GM18502 (cell line): ENCODE data around the gene CYSLTR2.

Source experiments
- ATAC-seq: cut with Tn5 transposase; IDR thresholded peaks from one replicate; pipeline ENCODE4 v1.9.1; 2021; ENCODE audit warnings: mild to moderate bottlenecking; ENCODE audit not compliant: unreplicated experiment, poor library complexity

The CYSLTR2 gene

DNA sequence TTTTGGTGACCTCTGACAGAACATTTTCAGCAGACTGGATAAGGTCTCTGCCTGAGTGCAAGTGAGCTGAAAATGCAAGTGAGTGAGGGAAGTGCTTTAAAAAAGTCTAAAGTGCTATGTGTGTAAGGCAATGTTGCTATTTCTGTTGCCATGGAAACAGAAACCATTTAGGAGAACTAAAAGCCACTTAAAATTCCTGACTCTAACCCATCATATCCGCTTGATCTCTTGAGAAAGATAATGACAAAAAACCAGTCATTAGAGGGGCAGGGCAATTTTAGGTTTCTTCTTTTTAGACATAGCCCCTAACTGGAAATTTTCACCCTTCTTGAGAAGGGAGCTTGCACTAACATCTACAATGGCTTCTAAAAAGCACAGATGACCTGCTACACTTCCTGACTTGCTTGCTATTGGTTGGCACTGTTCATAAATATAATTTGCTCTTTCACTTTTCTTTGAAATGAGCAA is at the start of gene CYSLTR2:
Gene CYSLTR2 (plus strand): TSS at position 458 of the 468 bp plus-strand sequence. CDS start 52,889 bp downstream, outside the sequence.
- ATAC-seq, result peak; percentile 71

DNA sequence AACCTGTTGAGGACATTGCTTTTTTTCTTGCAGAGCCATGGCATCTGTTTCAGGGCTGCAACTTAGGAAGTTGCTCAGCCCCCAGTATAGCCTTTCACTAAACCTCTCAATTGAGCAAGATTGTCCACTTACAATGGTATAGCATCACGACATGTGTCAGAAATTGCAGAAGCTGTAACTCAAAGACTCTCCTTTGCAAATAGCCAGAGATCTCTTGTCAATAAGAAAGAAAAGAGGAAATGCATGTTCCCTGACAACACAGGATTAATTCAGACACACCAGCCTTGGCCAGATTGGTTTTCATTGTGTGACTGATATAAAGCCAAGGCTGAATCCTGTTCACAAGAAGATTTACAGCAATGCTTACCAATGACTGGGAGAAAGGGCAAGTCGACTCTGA is 38.7 kb upstream of the CYSLTR2 start:
- ATAC-seq, result no peak

DNA sequence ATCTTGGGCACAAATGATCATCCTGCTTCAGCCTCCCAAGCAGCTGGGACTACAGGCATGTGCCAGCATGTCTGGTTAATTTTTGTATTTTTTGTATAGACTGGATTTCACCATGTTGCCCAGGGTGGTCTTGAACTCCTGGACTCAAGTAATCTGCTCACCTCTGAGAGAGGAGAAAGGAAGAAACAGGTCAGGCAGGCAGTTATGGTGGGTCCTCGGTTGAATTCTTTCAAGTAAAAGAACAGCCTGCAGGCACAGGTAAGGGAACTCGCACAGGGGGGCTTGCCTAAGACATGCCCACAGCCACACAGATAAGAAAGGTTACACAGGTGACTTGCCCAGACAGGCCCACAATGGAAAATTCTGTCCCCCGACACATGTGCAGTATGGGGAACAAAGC is 34.8 kb upstream of the CYSLTR2 start:
- ATAC-seq, result no peak

- no peak for ATAC-seq
These were observed 32.7 kb upstream of the CYSLTR2 start for GRCh38 chr13:48621056-48621455.

GRCh38 chr13:48624016-48624415 is 29.7 kb upstream of the CYSLTR2 start:
- no peak for ATAC-seq

- no peak for ATAC-seq
These were observed 28.9 kb upstream of the CYSLTR2 start for GRCh38 chr13:48624858-48625257.

DNA sequence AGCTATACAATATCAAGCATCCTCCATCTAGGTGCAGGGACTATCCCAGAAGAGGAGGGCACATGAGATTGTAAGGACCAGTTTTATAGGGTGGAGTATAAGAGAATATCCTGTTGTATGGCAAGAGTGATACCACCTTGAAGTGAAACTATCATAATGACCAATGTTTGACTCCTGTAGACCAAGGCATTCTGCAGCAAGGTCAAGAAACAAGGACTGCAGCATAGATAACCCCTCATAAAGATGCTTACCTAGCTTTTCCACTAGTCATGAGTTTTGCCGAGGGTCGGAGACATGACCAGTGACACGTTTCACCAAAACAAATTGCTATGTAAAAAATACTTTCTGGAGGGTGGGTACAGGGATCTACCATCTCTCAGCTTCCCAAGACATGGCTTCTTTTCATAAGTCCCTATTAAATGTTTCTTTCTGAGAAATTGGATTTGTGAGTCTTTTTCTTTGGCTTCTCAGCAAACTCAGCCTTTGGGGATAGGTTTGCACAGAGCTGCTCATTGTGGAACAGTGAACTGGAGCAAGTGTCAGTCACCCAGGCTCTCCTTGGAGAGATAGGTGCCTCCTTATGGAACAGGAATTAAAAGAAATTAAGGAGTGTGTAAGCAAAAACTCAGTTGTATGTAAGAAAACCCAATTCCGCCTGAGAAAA is 28.2 kb upstream of the CYSLTR2 start:
- ATAC-seq, result no peak

DNA sequence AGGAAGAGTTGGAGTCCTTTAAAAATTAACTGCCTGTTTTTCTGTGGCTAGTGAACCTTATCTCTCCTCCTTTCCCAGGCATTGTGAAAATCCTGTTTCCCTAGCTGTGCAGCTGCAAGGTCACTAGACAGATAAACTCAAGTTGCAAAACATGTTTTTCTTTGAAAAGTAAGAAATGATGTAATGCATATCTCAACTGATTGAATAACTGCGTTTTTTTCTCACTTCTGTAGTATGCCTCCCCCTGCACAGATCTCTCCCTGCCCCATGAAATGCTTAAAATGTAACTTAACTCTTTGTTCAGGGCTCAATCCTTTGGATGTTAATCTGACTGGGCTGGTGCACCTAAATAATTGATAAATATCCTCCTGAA is 27.7 kb upstream of the CYSLTR2 start:
- ATAC-seq, result no peak

DNA sequence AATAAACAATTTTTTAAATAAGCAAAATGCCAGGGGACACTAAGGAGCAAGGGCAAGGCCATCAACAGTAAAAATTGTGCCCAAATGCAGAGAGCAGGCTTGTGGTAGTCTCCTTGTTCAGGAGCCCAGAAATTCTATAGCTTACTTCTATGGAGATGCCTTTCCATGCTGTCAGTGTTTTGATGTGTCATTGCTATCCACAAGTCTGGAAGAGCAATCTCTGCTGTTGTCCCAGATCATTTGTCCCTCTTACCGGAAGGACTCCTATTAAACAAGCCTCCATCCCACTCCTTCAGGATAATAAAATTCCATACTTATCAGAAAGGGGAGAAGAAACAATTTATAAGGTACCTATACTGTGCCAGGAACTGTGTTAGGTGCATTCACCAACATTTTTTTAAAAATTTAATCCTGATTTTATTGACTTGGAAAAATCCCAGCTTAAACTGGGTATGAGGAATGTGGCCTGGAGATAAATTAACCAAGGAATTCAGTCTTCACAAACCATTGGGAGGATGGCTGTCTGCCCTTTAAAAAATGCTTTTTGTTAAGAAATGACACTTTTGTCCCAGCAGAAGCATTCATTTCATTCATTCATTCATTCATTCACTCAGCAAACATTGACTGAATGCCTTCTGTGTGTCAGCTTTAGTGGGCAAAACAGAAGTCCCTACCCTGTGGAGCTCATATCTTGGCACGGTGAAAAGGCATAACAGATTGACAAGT is 26.8 kb upstream of the CYSLTR2 start:
- ATAC-seq, result no peak

DNA sequence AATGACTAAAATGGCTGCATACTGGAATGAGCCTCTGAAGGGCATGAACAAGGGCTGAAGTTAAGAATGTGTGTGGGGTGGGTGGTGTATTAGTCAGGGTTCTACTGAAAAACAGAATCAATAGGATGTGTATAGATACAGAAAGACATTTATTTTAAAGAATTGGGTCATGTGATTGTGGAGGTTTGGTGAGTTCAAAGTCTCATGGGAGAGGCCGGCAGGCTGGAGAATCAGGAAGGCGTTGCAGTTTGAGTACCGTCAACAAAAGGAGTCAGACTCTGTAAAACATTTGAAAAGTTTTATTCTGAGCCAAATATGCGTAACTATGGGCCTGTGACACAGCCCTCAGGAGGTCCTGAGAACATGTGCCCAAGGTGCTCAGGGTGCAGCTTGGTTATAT is 24.5 kb upstream of the CYSLTR2 start:
- no peak for ATAC-seq

DNA sequence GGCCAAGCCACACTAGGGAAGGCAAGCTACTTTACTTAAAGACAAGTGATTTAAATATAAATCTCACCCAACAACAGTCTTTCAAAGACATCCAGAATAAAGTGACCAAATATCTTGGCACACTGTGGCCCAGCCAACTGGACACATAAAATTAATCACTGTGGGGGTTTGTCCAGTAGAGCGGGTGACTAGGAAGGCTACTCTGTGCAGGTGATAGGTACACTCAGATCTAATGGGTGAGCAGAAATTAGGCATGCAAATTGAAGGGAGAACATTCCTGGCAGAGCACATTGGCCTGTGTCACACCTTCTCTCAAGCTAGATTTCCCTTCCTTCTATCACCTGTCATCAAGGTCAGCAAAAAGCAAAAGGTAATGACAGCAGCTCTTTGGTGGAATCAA is 23.4 kb upstream of the CYSLTR2 start:
- ATAC-seq, result no peak

GRCh38 chr13:48630773-48631172 is 23.0 kb upstream of the CYSLTR2 start:
- no peak for ATAC-seq

DNA sequence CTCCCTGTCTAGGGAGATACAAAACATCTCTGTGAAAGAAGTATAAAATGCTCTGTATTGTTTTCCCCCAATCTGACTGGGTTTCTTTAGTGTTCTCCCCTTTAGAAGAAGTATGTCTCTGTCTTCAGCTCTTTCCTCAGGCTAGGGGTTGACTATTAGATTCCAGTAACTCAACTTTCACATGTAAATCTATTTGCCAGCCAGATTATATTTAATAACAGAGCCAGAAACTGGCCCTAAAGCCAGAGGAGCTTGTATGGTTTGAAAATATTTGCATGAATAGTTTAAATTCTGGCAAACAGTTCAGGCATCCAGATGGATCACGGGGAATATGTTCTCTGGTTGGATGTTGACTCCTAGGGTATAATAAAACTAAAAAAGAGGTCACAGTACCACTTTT is 22.3 kb upstream of the CYSLTR2 start:
- no peak for ATAC-seq

GRCh38 chr13:48633700-48634099 is 20.0 kb upstream of the CYSLTR2 start:
- no peak for ATAC-seq

GRCh38 chr13:48634636-48635035 is 19.1 kb upstream of the CYSLTR2 start:
- no peak for ATAC-seq

DNA sequence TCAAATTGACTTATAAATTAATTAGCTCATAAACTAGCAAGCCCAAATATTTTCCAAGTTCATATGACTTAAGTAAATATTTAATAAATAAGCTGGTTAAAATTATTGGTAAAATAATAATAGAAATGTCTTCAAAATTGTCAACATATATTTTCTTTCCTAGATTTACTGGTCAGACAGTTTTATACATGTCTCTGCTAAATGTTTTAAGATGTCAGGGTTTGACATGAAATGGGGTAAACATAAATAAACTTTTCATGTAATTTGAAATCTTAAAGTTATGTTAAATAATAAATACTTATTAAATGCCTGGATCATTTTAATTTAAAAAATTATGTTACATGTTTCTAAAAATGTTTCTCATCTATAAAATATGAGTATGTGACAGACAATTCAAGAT is 18.3 kb upstream of the CYSLTR2 start:
- ATAC-seq, result no peak

GRCh38 chr13:48636550-48636949 is 17.2 kb upstream of the CYSLTR2 start:
- no peak for ATAC-seq

DNA sequence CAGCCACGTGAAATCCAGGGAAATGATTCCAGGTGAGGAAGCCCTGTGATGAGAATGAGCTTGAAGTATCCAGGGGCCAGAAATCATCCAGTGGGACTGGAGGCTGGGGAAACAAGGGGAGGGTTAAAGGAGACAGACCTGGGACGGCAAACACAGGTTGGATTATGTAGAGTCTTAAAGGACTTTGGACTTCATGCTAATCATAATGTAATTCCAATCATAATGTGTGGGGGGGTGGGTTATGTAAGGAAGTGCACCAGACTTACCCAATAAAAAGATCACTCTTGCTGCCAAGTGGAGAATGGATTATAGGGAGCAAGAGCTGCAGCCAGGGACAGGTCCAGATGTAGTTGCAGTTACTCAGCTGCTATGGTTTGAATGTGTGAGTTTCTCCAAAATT is 16.1 kb upstream of the CYSLTR2 start:
- ATAC-seq, result no peak

- no peak for ATAC-seq
These were observed 13.0 kb upstream of the CYSLTR2 start for GRCh38 chr13:48640767-48641166.

- no peak for ATAC-seq
These were observed 12.3 kb upstream of the CYSLTR2 start for GRCh38 chr13:48641404-48641803.

- no peak for ATAC-seq
These were observed 11.7 kb upstream of the CYSLTR2 start for GRCh38 chr13:48642061-48642460.

- ATAC-seq, result no peak
These were observed 10.6 kb upstream of the CYSLTR2 start for GRCh38 chr13:48643159-48643558.
